ENCODE measurements around the gene PODN. TPM values are rescaled to one million over a fixed set of nuclear protein-coding genes. Genes with fewer than 3 reads are reported as not detected.

PODN gene
- total and polyA plus RNA-seq, 2 of the 4 experiments (the other 2 are of a cell fraction), result 0.54 to 6.2 TPM

DNA sequence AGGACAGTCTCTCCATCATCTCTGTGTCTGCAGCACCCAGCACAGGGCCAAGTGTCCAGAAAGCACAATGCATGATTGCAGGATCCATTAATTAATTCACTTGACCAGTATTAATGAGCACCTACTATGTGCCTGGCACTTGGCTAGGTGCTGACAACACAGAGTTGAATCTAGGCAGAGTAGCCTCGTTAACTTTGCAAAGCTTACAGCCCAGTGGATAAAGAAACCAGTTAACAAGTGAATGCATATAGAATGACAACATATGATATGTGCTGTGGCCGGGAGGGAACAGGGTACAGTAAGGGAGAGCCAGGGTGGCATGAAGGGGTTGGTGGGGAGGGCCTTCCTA is 69.6 kb downstream of the PODN start:
- 100% methylated on average over 2 of the region's 2 CpGs; no CpG with 5 or more reads in 1 of the 2 experiments for WGBS, 2 experiments (ENCODE audit: extremely low coverage in 2 of 2, insufficient read length in 1 of 2)
- peak overlapping the region; percentile 23; the same call in 1 of the 2 replicates for H3K23ac ChIP-seq (ENCODE audit: low read depth, low read length)
- H3K79me1 ChIP-seq (ENCODE audit: low read depth in 1 of 2, low read length in 2 of 2), result no peaks in the 10 kb centered on the region
- H2BK20ac ChIP-seq (ENCODE audit: low read depth, low read length), result peak overlapping the region; percentile 67
- CTCF ChIA-PET, result interaction anchor here (0.7 kb wide), 1 partner anchor 201 kb away, joined by 3 read pairs; no protein-coding TSS in a partner anchor
- peaks cover 10% of the 10 kb centered on the region for H3K4me1 ChIP-seq (ENCODE audit: control insufficient read depth, insufficient read depth, low read length)
- H3K9me3 ChIP-seq (ENCODE audit: control insufficient read depth, insufficient read depth, low read length), result no peaks in the 10 kb centered on the region
- 0 out of 2 replicates have a peak overlapping the region, but pooled peaks have one; percentile 52 for H3K14ac ChIP-seq (replicated peaks; ENCODE audit: low read depth, low read length)
- no peaks in the 10 kb centered on the region for H3K27me3 ChIP-seq (ENCODE audit: control insufficient read depth, insufficient read depth, low read length)
- H3K18ac ChIP-seq (ENCODE audit: low read depth, low read length), result no peak overlapping the region
- peak overlapping the region; percentile 55 for H4K91ac ChIP-seq (ENCODE audit: insufficient read depth, low read depth, low read length)
- H2BK120ac ChIP-seq (ENCODE audit: low read depth, low read length), result peak overlapping the region; percentile 71
- H3K9ac ChIP-seq (ENCODE audit: low read depth, low read length), result no peak overlapping the region
- H2AFZ ChIP-seq (replicated peaks; ENCODE audit: low read length, poor library complexity), result no peak overlapping the region
- ATAC-seq (ENCODE audit: low read depth), result no peak
- H2AK5ac ChIP-seq (ENCODE audit: low read depth, low read length), result peak overlapping the region; percentile 23
- no peak overlapping the region for H4K8ac ChIP-seq (ENCODE audit: low read depth in 2 of 2, low read length in 2 of 2)
- H3K9me1 ChIP-seq (ENCODE audit: insufficient read depth, low read length), result peaks cover 26% of the 10 kb centered on the region
- H3K4me2 ChIP-seq (ENCODE audit: low read depth, low read length), result no peak overlapping the region
- BruUV-seq (replicated peaks), result no TSS peak
- in situ Hi-C loops (cut with MboI; ENCODE audit: low sequenced_read_pairs) (no loop called here), dilution Hi-C loops (cut with HindIII; ENCODE audit: low sequenced_read_pairs, unreplicated experiment) (no loop called here), intact Hi-C loops (cut with micrococcal nuclease) (no loop called here)
- TF ChIP-seq RAD21 (IDR thresholded peaks at IDR 0.05; ENCODE audit: low read length) (no peak), RCOR1 (IDR thresholded peaks at IDR 0.05; ENCODE audit: insufficient replicate concordance, low read length) (no peak)
- no peak for DNase-seq
- H3K4ac ChIP-seq (ENCODE audit: low read depth, low read length), result peak overlapping the region; percentile 44; the same call in 1 of the 2 replicates
- H3K56ac ChIP-seq (ENCODE audit: extremely low read depth, insufficient read depth, low read length), result no peak overlapping the region
- no peaks in the 10 kb centered on the region for H4K20me1 ChIP-seq (ENCODE audit: insufficient read depth, low read length)
- H2AK9ac ChIP-seq (replicated peaks; ENCODE audit: low read depth, low read length, poor library complexity), result no peak overlapping the region
- POLR2A ChIA-PET (ENCODE audit: unreplicated experiment), result no interaction called here
- no peak overlapping the region for H4K5ac ChIP-seq (ENCODE audit: low read depth, low read length)
- H3K4me3 ChIP-seq (ENCODE audit: insufficient read depth, low read depth, low read length), result no peak overlapping the region
- no peak overlapping the region for H3K27ac ChIP-seq (ENCODE audit: insufficient read depth, low read length)
- H2BK5ac ChIP-seq (ENCODE audit: low read depth, low read length, poor library complexity, severe bottlenecking), result no peak overlapping the region
- H3K36me3 ChIP-seq (ENCODE audit: control insufficient read depth, insufficient read depth, low read length), result no peaks in the 10 kb centered on the region
- peak overlapping the region; percentile 64; the same call in 2 of the 3 replicates for H2BK15ac ChIP-seq (ENCODE audit: low read depth, low read length)
